HG03025 (cell line): Measurements from ENCODE around the gene ADCY5.

Experiments used
- ATAC-seq: cut with Tn5 transposase; IDR thresholded peaks from one replicate; pipeline ENCODE4 v1.9.1; 2021; ENCODE audit warnings: mild to moderate bottlenecking, moderate library complexity; ENCODE audit not compliant: unreplicated experiment, low FRiP score

The ADCY5 gene

DNA sequence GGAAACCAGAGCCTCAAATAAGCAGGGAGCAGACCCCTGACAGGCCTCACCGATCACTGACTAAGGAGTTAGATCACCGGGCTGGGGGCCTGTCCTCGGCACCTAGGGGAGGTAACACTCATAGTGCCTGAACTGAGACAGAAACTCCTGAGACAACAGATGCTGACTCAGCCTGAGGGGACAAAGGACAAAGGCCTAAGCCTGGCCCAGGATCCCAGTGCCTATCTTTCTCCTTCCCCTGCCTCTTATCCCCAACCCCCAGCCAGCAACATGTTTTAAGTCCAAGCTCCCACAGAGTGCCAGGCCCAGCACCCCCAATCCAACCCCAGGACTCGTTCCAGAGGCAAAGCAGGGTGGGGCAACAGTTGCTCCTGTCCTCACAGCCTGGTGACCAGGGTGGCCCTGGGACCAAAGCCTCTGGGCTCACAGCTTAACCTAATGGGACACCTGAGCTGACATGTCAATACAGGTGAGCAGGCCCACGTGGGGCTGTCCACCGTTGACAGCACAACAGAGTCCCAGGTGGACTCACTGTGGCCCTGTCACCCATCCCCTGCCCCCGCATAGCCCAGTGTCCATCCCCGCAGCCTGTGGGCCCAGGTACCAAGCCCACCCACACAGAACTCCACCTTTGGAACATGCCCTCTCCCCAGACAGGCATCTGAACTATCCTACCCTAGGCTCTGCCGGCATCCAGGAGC is 37.4 kb downstream of the ADCY5 start:
- ATAC-seq, result no peak

DNA sequence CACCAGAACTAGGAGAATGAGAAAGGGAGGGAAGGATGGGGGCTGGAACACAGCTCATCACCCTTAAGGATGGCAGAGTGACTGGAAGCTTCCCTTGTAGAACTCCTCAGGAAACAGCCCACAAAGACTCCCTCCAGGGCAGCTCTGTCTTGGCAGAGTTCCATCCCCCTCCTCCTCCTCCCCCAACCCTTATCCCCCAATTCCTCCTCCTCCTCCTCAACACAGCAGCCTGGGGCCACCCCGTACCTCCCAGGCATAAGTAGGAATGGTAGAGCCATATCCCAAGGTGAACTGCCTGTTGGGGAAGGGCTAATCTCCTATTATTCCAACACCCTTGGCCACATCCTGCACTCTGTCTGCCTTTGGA is 38.8 kb downstream of the ADCY5 start:
- ATAC-seq, result no peak

DNA sequence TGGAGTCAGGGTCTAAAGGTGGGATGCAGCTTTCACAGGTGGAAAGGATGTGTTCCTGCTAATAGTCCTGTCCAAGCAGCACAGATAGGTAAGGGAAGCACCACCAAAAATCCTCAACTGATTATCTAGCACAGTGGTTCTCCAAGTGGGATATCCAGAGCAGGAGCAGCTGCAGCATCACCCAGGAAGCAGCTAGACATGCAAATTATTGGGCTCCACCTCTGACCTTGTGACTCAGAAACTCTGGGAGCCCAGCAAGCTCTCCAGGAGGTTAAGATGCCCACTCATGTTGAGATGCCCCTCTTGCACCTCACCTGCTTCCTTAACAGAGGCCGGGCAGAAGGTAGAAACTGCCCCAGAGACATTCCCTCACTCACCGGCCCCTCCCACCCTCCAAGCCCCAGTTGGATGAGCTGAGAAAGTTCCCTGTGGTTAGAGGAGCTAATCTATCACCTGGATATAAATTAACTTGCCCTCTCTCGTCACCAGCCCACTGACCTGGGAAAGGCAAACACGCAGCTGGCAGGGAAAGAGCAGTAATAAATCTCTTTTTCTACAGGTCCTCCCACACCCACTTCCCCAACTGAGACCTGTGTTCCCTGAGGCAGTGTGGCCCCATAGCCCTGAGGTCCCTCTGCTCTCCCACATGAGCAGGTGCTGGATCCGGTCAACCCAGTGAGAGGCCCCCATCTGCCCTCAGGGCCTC is 39.3 kb downstream of the ADCY5 start:
- ATAC-seq, result no peak

DNA sequence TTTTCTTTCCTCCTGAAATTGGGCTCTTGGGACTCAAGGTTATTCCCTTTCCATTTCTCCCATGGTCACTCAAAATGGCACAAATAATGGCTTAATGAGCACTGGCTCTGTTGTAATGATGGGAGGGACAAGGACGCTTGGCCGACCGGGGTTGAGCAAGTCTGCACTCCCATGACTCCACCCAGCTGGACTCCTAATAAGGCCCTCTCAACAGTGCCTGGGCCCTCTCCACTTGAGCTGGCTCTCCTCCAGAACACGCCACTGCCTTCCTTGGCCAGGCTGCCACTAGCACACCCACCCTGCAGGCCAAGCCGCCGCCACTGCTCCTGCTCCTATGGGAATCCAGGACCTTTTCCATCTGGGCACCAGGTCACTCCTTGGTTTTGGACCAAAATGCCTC is 42.3 kb downstream of the ADCY5 start:
- no peak for ATAC-seq

DNA sequence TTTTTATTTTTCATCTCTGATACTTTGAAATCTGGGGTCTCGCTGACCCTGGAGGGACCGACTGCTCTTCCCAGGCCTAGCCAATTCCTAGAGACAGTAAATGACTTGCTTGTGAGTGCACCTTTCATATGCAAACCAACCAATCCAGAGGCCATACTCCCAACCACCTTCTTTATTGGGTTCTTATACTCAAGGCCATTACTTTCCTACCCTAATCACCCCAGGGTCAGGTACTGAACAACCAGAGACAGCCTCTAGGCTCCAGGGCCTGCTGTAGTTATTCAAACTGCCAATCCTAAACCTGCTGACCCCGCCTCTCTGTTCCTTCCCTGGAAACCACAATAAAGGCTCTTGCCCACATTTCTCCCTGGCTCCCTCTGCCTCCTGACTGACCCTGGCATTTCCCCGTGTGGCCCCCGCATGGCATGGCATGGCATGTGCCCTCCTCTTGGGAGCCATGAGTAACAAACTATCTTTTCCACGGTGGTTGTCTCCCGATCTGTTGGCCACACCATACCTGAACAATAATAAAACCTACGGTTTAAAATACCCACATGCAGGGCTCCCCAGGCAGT is 42.9 kb downstream of the ADCY5 start:
- ATAC-seq, result no peak

DNA sequence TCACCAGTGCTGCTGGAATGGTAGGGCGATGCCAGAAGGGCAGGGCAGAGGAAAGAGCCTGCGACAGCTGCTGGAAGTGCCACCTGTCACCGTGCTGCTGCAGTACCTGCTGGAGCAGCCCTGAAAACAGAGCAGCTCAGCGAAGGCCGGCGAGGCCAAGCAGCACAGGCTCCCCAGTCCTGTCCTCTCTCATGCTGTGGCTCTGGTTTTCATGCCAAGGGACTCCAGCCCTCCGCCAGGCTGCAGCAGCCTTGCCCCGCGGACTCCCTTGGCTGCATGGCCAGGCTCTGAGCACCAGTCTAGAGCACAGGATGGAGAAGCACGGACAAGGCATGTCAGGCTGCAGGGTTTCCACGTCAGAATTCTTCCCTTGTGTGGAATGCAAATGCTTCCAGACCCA is 43.9 kb downstream of the ADCY5 start:
- ATAC-seq, result no peak

DNA sequence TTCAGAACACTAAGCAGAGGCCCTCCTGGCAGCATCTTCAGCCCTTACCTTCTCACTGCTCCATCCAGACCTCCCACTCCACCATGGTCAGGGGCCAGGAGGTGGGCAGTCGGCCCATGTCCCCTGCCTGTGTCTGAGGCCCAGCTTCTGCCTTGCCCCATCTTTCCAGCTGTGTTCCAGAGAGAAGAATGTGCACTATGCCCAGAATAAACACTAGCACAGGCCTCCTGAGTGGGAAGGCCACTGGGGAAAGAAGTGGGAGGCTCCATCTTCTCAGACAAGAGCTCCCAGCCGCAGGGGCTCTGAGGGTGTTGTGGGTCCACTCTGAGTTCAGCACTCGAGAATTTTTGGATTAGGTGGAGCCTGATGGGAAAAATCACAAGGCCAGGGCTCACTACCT is 44.5 kb downstream of the ADCY5 start:
- ATAC-seq, result no peak

DNA sequence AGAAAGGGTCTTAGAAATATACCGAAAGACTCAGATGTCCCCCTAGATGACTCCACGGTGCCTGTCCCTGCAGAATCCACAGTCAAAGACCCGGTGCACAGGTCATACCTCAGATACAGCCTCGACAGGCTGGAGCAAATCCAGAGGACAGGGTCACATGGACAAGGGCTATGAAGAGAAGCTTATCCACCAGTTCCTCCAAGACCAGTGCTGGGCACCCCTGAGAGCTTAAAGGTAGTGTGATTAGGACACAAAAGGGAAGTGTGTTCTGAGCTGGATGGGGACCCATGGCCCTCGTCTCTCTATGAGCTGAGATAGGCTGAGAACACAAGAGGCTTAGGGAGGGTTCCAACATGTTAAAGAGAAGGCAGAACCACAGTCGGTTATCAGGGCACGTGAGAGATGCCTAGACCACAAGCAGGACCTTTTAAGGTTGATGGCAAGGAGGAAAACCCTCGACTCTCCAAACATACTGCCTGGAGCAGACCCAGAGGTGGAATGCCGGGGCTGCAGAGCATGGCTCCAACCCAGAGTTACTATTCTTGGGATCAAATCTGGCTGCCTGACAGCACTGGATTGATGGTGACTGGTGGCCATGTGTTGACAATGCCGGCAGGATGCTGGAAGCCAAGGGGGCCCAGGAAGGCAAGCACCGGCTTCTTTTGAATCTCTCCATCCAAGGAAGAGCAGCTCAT is 46.9 kb downstream of the ADCY5 start:
- ATAC-seq, result no peak

DNA sequence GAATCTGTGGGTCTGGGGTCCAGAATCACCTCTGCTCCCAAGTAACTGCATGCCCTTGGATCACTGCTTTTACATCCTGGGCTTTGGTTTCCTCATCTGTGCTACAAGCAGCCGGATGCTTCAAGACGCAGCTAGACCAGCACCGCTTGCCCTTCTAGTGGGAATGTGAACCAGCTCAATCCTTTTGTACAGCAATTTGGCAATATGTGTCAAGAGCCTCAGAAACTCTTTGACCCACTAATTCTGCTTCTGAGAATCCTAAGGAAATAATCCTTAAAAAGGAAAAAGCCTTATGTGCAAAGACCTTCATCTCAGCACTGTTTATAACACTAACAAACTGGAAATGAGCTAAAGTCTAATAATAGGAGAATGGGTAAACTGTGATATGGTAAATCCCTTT is 48.7 kb downstream of the ADCY5 start:
- no peak for ATAC-seq

DNA sequence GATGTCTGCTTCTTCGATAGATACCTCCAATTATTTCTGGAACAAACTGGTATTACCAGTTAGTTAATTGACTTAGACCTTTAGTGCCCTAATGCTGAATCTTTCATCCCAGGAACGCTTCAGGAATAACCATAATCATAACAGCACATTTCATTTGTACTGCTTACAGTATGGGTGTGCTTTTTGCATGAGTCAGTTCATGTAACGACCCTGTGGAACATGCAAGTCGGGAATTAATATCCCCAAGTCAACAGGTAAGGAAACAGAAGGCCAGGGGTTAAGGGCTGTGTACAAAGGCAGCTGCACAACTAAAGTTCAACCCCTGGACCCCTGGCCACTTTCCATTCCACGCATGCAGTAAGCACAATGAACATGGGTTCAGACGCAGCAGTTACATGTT is 49.2 kb downstream of the ADCY5 start:
- ATAC-seq, result no peak

DNA sequence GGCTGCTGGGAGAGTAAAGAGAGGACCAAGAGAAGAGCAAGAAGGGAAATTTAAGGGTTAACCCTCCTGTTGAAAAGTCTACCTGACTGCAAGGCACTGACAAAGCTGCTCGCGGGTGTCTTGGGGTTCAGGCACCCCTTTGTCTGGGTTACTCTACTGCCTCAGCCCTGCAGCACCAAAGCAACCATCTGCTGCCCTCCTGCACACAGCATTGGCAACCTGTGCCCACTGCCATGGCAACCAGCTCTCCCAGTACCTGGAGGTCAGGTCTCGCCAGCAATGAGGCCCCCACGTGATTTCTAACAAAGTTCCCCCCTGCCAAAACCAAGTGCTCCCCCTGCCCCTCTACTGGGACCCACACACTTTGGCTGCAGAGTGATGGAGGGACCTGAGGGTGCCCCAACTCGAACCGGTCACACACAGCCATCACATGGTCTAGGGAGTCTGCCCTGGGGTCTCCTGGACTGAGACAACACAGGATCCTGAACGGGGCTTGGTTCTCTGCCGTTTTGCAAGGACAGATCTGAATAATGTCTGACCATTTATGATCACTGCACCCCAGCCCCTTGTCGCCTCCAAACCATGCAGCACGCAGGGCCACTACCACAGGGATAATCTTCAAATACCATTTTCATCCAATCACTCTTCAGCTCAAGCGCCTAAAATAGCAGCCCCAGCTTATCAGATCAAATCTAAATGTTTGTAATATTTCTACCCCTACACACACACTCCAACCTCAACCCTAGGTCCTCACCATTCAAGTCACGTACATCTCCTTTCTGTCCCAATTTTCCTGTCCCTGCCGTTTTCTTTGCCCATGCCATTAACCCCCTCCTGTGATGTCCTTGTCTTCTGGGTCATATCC is 50.7 kb downstream of the ADCY5 start:
- ATAC-seq, result no peak

DNA sequence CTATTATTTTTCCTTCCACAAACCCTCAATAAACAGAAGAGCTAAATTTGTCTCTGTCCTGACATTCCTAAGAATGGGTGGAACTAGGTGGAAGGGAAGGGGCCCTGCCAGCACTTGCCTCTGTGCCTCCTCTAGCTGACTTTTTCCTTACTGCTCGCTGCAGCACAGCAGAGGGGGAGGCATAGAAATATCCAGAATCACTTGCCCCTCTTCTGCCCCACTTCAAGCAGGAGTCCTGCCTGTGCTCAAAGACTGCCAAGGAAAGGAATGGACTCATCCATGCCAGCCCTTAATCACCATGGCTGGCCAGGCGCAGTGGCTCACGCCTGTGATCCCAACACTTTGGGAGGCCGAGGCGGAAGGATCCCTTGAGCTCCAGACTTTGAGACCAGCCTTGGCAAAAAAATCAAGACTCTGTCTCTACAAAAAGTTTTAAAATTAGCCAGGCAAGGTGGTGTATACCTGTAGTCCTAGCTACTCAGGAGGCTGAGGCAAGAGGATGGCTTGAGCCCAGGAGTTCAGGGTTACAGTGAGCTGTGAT is 51.8 kb downstream of the ADCY5 start:
- ATAC-seq, result no peak

DNA sequence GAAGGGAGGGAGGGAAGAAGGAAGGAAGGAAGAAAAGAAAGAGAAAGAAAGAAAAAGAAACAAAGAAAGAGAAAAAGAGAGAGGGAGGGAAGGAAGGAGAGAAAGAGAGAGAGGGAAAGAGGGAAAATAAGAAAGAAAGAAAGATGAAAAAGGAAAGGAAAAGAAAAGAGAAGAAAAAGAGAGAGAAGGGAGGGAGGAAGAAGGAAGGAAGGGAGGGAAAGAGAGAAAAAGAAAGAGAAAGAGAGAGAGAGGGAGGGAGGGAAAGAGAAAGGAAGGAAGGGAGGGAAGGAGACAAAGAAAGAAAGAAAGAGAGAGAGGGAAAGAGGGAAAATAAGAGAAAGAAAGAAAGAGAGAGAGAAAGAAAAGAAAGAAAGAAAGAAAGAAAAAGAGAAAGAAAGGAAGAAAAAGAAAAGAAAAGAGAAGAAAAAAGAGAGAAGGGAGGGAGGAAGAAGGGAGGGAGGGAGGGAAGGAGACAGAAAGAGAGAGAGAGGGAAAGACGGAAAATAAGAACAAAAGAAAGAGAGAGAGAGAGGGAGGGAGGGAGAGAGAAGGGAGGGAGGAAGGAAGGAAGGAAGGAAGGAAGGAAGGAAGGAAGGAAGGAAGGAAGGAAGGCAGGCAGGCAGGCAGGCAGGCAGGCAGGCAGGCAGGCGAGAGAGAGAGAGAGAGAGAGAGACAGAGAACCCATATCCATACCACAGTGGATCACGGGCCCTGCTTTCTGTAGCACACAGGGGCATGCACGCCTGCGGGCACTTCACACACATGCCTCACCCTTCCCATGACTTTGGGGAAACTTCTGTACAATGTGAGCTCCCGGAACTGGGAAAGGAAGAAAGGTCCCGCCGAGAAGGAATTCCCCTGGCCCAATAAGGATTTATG is 52.5 kb downstream of the ADCY5 start:
- no peak for ATAC-seq

DNA sequence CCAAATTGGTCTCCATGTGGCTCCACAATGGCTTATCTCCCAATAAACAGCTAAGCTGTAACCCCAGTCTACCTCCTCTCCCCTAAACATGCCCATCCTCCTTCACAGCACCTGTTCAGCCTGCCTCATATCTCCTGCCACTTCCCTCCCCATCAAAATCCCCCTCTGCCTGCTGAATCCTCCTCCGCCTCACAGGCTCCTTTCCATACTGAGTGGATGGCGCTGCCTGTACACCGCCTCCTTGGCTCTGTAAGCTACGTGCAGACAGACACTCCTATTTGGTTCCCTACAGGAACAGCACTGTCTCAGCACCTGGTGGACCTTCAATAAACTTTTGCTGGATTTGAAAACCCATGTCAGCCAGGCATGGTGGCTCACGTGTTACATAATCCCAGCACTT is 53.7 kb downstream of the ADCY5 start:
- no peak for ATAC-seq

DNA sequence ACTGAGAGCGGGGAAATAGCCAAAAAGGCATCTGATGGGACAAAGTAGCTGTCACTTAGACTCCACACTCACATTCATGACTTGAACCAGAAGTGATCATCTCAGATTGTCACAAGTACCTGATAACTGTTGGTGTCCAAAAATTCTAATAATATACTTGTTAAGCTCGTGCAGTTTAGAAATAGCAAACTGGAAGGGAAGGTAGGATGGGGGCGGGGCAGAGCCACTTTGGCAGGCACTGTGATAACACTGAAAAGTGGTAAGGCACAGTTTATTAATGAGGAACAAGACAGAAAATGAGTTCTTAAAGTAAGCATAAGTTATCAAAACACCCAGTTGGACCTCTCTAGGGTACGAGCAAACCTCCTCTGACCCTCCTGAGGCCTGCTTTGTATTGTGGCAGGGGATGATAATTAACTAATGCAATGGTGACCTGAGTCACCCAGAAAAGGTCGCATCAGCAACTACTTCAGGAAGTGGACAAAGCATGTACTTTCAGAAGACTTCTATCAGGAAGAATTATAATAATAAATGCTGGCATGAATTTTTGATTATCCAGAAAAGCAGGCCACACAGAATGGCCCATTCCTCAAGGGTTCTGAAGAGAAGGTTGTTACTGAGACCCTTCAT is 54.4 kb downstream of the ADCY5 start:
- ATAC-seq, result no peak

DNA sequence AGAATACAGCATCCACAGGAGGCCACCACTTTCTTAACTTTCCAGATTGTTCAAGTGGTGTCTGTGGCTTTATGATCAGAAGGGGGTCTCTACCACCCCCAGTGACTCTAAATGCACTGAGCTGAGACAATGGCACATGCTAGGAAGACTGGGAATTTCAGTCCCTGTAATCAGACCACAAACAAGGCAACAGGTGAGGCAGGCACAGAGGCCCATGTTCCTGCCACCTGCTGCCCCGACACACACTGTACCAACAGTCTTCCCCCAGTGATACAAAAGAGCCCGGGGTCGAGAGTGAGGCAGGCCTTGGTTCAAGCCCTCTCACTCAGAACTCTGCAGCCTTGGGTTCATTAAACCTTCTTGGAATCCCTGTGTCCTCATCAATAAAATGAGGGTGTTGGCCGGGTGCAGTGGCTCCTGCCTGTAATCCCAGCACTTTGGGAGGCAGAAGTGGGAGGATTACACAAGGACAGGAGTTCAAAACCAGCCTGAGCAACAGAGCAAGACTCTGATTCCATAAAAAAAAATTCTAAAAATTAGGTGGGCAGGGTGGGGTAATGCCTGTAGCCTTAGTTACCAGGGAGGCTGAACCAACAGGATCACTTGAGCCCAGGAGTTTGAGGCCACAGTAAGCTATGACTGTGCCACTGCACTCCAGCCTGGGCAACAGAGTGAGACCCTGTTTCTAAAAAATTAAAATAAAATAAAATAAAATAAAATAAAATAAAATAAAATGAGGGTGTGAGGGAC is 55.8 kb downstream of the ADCY5 start:
- no peak for ATAC-seq

DNA sequence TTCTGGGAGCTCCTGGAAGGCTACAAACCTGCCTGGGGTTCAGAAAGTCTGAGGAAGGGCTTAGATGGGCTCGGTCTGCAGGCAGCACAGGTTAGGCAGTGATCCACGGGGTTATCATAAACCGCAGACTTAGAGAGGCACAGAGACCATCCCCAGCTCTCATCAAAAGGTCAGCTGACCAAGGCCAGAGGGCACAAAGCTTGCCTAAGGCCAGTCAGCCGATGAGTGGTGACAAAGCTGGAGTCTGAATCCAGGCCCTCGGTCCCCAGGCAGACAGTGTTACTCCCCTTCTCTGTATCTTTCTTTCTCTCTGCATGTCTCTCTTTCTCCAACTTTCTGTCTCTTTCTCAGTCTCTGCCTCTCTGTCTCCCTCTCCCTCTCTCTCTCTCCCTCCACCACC is 56.5 kb downstream of the ADCY5 start:
- no peak for ATAC-seq

DNA sequence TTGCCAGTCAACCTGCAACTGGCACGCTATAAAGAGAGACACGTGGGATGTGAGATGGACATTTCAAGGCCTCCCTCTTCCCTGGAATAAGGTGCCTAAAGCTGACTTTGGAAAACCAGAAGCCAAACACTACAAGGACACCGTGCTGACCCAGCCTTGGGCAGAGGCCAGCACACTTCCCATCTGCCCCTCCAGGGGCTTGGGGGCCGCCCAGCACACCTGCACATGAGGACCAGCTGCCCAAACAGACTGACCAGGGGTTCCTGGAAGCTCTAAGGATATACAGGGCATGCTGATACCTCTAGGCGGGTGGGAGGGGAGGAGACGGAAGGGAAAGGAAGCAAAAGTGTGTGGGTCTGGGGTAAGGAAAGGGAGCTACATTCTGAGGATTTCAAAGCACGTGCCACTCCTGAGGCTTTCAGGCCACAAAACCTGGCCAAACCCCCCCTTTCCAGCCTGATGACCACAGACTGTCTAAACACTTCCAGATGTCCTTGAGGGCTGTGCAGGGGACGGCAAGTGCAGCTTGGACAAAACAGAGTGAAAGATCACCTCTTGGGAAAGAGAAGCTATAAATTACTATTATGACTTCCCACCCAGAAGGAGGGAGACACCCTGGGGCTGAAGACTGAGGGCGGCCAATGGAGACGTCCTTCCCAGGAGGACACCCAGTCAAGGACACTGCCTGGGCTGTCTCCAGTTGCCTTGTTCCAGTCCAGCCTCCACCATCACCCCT is 57.9 kb downstream of the ADCY5 start:
- no peak for ATAC-seq
